ENCODE data around the gene TBX4.

DNA sequence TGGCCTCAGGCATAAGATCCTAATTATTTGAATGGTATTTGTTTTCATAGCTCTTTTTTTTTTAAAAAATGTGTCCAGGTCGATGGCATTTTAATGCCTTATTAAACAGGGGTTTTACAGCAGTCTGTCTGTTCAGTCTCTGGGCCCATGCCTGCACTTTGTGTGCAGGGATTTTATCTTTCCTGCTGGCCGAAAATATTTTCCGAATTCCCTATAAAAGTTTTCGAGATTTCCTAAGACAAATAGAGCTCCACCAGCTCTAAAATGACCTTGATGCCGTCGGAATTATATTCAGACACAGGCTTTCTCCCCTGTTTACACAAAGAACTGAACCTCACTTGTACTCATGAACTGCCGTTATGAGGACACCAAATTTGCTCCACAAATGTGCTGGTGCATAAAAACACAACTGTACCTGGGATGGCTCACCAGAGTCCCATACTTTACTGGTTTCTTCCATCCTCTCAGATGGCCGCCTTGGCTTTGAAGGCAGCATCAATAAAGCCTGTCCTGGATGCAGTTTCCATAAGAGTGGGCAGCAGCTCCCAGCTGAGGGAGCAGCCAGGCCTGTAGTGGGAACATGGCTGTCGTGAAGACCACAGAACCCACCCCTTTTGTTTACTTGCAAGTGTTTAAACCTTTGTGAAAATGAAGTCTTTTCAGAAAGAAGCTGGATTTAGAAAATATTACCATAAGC is 44.9 kb downstream of the TBX4 start:
- no peak for TF ChIP-seq RXRA (IDR thresholded peaks at IDR 0.05)
- TF ChIP-seq, protein P1, sequence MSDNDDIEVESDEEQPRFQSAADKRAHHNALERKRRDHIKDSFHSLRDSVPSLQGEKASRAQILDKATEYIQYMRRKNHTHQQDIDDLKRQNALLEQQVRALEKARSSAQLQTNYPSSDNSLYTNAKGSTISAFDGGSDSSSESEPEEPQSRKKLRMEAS (IDR thresholded peaks at IDR 0.05): no peak
- TF ChIP-seq, protein P2, sequence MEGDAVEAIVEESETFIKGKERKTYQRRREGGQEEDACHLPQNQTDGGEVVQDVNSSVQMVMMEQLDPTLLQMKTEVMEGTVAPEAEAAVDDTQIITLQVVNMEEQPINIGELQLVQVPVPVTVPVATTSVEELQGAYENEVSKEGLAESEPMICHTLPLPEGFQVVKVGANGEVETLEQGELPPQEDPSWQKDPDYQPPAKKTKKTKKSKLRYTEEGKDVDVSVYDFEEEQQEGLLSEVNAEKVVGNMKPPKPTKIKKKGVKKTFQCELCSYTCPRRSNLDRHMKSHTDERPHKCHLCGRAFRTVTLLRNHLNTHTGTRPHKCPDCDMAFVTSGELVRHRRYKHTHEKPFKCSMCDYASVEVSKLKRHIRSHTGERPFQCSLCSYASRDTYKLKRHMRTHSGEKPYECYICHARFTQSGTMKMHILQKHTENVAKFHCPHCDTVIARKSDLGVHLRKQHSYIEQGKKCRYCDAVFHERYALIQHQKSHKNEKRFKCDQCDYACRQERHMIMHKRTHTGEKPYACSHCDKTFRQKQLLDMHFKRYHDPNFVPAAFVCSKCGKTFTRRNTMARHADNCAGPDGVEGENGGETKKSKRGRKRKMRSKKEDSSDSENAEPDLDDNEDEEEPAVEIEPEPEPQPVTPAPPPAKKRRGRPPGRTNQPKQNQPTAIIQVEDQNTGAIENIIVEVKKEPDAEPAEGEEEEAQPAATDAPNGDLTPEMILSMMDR (IDR thresholded peaks at IDR 0.05; ENCODE audit: low read depth, low read length, missing input control): no peak
- TF ChIP-seq EGR1 (IDR thresholded peaks at IDR 0.05; ENCODE audit: low read depth in 2 of 2): no peak
- TF ChIP-seq, protein P3, sequence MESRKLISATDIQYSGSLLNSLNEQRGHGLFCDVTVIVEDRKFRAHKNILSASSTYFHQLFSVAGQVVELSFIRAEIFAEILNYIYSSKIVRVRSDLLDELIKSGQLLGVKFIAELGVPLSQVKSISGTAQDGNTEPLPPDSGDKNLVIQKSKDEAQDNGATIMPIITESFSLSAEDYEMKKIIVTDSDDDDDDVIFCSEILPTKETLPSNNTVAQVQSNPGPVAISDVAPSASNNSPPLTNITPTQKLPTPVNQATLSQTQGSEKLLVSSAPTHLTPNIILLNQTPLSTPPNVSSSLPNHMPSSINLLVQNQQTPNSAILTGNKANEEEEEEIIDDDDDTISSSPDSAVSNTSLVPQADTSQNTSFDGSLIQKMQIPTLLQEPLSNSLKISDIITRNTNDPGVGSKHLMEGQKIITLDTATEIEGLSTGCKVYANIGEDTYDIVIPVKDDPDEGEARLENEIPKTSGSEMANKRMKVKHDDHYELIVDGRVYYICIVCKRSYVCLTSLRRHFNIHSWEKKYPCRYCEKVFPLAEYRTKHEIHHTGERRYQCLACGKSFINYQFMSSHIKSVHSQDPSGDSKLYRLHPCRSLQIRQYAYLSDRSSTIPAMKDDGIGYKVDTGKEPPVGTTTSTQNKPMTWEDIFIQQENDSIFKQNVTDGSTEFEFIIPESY (IDR thresholded peaks at IDR 0.05): no peak
- TF ChIP-seq, protein P4, sequence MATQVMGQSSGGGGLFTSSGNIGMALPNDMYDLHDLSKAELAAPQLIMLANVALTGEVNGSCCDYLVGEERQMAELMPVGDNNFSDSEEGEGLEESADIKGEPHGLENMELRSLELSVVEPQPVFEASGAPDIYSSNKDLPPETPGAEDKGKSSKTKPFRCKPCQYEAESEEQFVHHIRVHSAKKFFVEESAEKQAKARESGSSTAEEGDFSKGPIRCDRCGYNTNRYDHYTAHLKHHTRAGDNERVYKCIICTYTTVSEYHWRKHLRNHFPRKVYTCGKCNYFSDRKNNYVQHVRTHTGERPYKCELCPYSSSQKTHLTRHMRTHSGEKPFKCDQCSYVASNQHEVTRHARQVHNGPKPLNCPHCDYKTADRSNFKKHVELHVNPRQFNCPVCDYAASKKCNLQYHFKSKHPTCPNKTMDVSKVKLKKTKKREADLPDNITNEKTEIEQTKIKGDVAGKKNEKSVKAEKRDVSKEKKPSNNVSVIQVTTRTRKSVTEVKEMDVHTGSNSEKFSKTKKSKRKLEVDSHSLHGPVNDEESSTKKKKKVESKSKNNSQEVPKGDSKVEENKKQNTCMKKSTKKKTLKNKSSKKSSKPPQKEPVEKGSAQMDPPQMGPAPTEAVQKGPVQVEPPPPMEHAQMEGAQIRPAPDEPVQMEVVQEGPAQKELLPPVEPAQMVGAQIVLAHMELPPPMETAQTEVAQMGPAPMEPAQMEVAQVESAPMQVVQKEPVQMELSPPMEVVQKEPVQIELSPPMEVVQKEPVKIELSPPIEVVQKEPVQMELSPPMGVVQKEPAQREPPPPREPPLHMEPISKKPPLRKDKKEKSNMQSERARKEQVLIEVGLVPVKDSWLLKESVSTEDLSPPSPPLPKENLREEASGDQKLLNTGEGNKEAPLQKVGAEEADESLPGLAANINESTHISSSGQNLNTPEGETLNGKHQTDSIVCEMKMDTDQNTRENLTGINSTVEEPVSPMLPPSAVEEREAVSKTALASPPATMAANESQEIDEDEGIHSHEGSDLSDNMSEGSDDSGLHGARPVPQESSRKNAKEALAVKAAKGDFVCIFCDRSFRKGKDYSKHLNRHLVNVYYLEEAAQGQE (IDR thresholded peaks at IDR 0.05): no peak
- TF ChIP-seq YY1 (IDR thresholded peaks at IDR 0.05): no peak
- TF ChIP-seq SP1 (IDR thresholded peaks at IDR 0.05): no peak
- no peak for TF ChIP-seq TAF1 (conservative IDR thresholded peaks at IDR 0.05)

Measured in liver (tissue), 3 donors.